T-helper 1 cell treated with Interleukin-12 subunit alpha and Interleukin-12 subunit beta and Interleukin-4 antibody, amounts not matched to agents 30 ng/mL and 1 ng/mL, for 36 hours (primary cell): ENCODE measurements around the gene FKBP14. TPM values are rescaled to one million over a fixed set of nuclear protein-coding genes. Genes with fewer than 3 reads are reported as not detected.

Experiments used
- intact Hi-C: fragments of 100-400 bp; cut with micrococcal nuclease; formaldehyde crosslinking; loops from one replicate; pipeline ENCODE4 v1.15.1; 2024
- total RNA-seq: library from RNA; stranded (reverse); gene quantifications from 2 replicates; pipeline ENCODE4 v1.2.3, GENCODE V29; 2022

FKBP14 gene
- total RNA-seq, 1 donor from 2014 or later = 8.4 TPM

GRCh38 chr7:29991937-29992336, 34.6 kb downstream of the FKBP14 start:
- intact Hi-C loops = no loop called here

- intact Hi-C loops = no loop called here
Measured at GRCh38 chr7:29990931-29991330, 35.6 kb downstream of the FKBP14 start.

GRCh38 chr7:29989257-29989995, 37.1 kb downstream of the FKBP14 start, which contains the start of gene SCRN1:
SCRN1 (minus strand) TSS chr7:29989801; CDS start chr7:29969067, 20,734 bp downstream.
- intact Hi-C loops = loop anchor here (5.0 kb wide), 2 partner anchors 38 to 73 kb away; partner anchors contain the start of genes FKBP14 and PLEKHA8

GRCh38 chr7:29988424-29989256, 37.9 kb downstream of the FKBP14 start:
- intact Hi-C loops = loop anchor here (5.0 kb wide), 2 partner anchors 39 to 74 kb away; partner anchors contain the start of genes FKBP14 and PLEKHA8

- intact Hi-C loops = loop anchor here (5.0 kb wide), 2 partner anchors 39 to 74 kb away; partner anchors contain the start of genes FKBP14 and PLEKHA8
Measured at GRCh38 chr7:29987811-29988317, 38.6 kb downstream of the FKBP14 start.

- intact Hi-C loops = loop anchor here (5.0 kb wide), 2 partner anchors 40 to 75 kb away; partner anchors contain the start of genes FKBP14 and PLEKHA8
Measured at GRCh38 chr7:29987083-29987482, 39.4 kb downstream of the FKBP14 start.

- intact Hi-C loops = no loop called here
Measured at GRCh38 chr7:29980151-29980550, 46.4 kb downstream of the FKBP14 start.

- intact Hi-C loops = no loop called here
Measured at GRCh38 chr7:29977886-29978651, 48.4 kb downstream of the FKBP14 start.

GRCh38 chr7:29976673-29977415, 49.7 kb downstream of the FKBP14 start:
- intact Hi-C loops = no loop called here

- intact Hi-C loops = no loop called here
Measured at GRCh38 chr7:29976266-29976665, 50.2 kb downstream of the FKBP14 start.

GRCh38 chr7:29975561-29975960, 50.9 kb downstream of the FKBP14 start:
- intact Hi-C loops = no loop called here

- intact Hi-C loops = no loop called here
Measured at GRCh38 chr7:29974286-29974685, 52.2 kb downstream of the FKBP14 start.

GRCh38 chr7:29972315-29972669, 54.2 kb downstream of the FKBP14 start:
- intact Hi-C loops = no loop called here

GRCh38 chr7:29971566-29972314, 54.8 kb downstream of the FKBP14 start:
- intact Hi-C loops = no loop called here

GRCh38 chr7:29970158-29970557, 56.3 kb downstream of the FKBP14 start:
- intact Hi-C loops = no loop called here

GRCh38 chr7:29969738-29970137, 56.8 kb downstream of the FKBP14 start:
- intact Hi-C loops = no loop called here

GRCh38 chr7:29968683-29969395, 57.7 kb downstream of the FKBP14 start:
- intact Hi-C loops = no loop called here

GRCh38 chr7:29965030-29965429, 61.5 kb downstream of the FKBP14 start:
- intact Hi-C loops = no loop called here

- intact Hi-C loops = no loop called here
Measured at GRCh38 chr7:29962035-29962434, 64.5 kb downstream of the FKBP14 start.
